NCI-H2196 treated with DMSO at 0.1 percent for 48 hours (cell line): ENCODE data around the gene COMMD4.
"Not testable (repeated sequence)": the region's sequence is repeated elsewhere in the genome, so short reads cannot be mapped to it uniquely, and the experiment has no call there.

Source experiments
- DNase-seq: peaks from one replicate; lab custom pipeline; 2025; ENCODE audit not compliant: unreplicated experiment; lab: John Stamatoyannopoulos, UW

COMMD4 gene

DNA sequence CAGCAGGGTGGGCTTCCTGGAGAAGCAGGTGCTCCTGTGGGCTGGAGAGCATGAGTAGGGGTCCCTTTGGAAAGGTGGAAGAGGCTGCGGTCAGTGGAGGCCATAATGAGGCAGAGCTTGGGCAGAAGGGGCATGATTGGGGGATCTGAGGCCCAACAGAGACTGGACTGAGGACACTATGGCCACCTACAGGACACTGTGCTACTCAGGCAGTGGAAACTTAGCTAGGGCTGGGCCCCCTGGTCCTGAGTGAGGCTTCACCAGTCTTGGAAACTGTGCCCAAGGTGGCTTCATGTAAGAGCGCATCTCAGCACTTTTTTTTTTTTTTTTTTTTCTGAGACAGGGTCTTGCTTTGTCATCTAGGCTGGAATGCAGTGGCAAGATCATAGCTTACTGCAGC is 6.3 kb upstream of the COMMD4 start:
- DNase-seq = no peak

GRCh38 chr15:75332093-75332492 is 3.8 kb upstream of the COMMD4 start:
- DNase-seq = not testable (repeated sequence)

GRCh38 chr15:75333654-75334419 is 2.0 kb upstream of the COMMD4 start:
- not testable (repeated sequence) for DNase-seq

GRCh38 chr15:75335313-75335704 is 554 bp upstream of the COMMD4 start:
- no peak for DNase-seq

DNA sequence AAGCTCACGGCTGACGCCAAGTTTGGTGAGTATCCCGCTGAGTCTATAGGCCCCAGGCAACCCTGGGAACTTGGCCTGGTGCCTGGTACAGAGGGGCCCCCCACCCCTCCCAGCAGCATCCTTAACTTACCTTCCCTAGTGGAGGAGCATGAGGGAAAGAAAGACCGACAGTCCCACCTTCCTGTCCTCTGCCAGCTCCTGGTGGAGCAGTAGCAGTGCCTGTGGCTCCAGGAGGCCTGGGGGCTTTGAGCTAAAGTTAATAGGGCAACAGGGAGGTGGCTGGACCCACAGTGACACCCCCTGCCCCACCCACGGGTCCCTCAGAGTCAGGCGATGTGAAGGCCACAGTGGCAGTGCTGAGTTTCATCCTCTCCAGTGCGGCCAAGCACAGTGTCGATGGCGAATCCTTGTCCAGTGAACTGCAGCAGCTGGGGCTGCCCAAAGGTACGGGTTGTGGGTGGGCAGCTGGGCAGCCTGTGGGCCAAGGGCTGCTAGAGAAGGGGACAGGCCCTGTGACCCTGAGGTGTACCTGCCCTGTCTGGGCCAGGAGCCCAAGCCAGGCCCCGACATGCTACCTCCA is 2.9 kb downstream of the COMMD4 start:
- no peak for DNase-seq

GRCh38 chr15:75339531-75340240 is 3.8 kb downstream of the COMMD4 start:
- no peak for DNase-seq

- no peak for DNase-seq
Observed at GRCh38 chr15:75342221-75342620, 6.4 kb downstream of the COMMD4 start.

DNA sequence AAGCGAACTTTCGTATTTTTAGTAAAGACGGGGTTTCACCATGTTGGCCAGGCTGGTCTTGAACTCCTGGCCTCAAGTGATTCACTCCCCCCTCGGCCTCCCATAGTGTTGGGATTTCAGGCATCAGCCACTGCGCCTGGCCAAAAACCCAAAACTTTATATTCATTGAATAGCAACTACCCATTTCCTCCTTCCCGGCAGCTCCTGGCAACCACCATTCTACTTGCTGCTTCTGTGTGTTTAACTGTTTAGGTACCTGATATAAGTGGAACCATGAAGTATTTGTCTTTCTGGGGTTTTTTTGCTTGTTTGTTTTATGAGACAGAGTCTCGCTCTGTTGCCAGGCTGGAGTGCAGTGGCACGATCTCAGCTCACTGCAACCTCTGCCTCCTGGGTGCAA is 8.1 kb downstream of the COMMD4 start:
- not testable (repeated sequence) for DNase-seq

GRCh38 chr15:75346796-75347221 is 10.9 kb downstream of the COMMD4 start, which contains the start of gene NEIL1:
Gene NEIL1 (plus strand): TSS chr15:75347039. CDS start chr15:75348906, 1,867 bp downstream.
- DNase-seq = no peak

DNA sequence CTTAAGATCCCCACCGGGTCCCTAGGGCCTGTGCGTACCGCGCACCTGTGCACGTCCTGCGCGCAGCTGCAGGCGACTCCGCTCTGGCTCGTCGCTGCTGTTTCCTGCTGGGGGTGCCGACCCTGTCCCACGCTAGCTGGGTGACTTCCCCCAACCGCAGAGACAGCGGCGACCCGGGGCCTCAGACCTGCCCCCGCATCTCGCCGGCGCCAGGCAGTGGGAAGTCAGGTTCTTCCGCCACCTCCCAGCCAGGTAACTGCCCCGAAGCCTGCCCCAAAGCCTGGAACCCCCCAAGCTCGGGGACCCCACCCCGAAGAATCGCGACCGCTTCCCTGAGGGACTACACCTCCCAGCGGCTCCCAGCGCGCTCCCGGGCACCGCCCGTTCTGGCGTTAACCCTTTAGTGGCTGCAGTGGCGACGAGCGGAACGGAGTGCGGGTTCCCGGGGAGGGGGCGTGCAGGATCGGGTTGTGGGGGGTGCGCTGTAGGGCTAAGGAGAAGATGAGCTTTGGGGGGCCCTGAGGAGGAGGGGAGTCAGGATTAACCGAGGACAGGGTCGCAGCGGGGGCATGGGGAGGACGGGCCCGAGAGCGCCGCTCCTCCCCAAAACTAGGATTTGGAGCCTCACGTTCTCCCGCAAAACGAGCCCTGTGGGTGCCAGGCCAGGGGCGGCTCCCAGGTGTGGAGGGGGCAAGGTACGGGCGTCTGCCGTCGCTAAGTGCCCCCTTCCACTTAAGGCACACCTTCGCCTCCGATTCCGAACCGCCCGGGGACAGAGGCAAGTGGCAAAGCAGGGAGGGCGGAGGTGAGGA is 11.6 kb downstream of the COMMD4 start:
- no peak for DNase-seq

DNA sequence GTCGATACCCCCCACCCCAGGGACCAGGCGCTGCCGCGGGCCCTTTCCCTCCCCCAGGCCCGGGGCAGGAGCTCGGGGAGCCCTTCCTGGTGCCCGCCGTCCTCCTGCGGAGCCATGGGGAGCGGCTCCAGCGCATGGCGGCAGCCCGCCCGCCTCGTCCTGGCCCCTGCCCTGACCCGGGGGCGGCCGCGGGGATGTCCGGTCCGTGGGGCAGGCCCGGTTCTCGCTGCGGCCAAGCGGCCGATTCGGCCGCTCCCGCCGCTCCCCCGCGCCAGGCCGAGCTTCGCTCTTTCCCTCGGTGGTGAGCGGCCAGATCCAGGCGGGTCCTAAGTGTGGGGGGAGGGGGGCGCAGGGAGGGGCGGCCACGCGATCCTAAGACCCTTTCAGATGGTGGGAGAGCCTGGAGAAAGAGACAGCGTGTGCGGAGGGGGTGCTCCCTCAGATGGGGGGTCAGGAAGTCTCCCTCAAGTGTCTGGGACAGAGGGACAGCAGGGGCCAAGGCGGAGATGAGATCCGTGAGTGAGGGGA is 12.2 kb downstream of the COMMD4 start:
- no peak for DNase-seq

DNA sequence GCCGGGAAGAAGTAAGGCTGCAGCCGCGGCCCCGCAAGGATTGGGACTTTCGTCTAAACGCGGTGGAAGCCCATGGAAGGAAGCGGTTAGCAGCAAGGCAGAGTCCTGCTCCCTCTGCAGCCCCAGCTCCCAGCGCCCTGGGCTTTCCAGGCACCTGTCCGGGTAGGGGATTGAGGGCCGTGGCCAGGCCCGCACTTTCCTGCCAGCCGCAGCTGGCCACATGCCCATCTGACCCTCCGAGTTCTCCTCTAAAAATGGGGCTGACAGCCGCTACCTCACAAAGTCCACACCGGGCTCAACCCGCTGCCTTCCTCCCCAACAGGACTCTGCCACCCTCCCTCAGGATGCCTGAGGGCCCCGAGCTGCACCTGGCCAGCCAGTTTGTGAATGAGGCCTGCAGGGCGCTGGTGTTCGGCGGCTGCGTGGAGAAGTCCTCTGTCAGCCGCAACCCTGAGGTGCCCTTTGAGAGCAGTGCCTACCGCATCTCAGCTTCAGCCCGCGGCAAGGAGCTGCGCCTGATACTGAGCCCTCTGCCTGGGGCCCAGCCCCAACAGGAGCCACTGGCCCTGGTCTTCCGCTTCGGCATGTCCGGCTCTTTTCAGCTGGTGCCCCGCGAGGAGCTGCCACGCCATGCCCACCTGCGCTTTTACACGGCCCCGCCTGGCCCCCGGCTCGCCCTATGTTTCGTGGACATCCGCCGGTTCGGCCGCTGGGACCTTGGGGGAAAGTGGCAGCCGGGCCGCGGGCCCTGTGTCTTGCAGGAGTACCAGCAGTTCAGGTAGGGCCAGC is 12.9 kb downstream of the COMMD4 start:
- no peak for DNase-seq

DNA sequence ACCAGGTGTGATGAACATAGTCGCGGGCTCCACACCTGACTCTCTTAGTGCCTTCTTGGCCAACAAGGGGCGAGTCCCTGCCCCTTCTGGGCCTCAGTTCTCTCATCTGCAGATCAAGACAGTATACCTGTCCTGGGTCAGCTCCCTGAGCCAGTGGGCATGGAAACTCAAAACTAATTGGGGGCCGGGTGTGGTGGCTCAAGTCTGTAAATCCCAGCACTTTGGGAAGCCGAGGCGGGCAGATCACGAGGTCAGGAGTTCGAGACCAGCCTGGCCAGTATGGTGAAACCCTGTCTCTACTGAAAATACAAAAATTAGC is 13.4 kb downstream of the COMMD4 start:
- not testable (repeated sequence) for DNase-seq

DNA sequence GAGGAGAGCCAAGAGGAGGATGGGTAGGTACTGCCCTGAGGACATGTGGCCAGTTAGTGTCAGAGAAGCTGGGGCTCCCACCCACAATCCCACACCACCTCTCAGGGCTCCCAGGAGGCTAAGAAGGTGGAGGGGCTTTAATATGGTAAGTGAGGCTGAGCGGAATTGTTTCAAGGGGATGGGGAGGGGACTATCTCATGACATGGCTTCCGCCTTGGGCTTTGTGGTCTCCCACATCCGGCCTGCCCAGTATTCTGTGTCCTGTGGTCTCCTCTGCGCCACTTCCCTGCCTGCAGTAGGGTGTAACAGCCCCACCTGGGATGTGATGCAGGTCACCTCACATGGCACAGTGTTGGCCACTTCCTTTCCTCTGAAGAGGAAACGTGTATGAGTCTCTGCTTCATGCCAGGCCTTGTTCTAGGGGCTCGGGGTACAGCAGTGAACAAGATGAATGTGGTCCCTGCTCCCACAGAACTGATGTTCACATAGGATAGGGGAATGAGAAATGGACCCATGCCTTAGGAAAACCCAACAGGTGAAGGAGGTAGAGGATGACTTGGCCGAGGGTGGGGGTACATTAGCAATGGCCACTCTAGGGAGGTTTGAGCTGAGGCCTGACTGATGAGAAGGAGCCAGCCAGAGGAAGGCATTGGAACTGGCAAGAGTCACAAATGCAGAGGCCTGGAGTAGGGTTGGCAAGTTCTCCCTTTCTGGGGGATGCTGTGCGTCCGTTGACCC is 14.2 kb downstream of the COMMD4 start:
- no peak for DNase-seq

GRCh38 chr15:75350601-75351361 is 14.9 kb downstream of the COMMD4 start:
- no peak for DNase-seq

- no peak for DNase-seq
Observed at GRCh38 chr15:75352186-75353080, 16.6 kb downstream of the COMMD4 start.

GRCh38 chr15:75353604-75354003 is 17.7 kb downstream of the COMMD4 start:
- no peak for DNase-seq

- DNase-seq = no peak
Observed at GRCh38 chr15:75354454-75354853, 18.6 kb downstream of the COMMD4 start.
